ENCODE results near the gene GET3. TPM values are rescaled to one million over a fixed set of nuclear protein-coding genes. Genes with fewer than 3 reads are reported as not detected.

Gene GET3
- total and polyA plus RNA-seq, 2 donors (not counting 1 experiment from before 2014, with no cell fraction given): 37.2 to 61.7 TPM

- H3K27ac Mint-ChIP-seq: peak overlapping the region; percentile 97
- POLR2A ChIA-PET: interaction anchor here (0.5 to 3.6 kb wide), 8 partner anchors 10 to 110 kb away, joined by 3 to 30 read pairs (median 8); partner anchors contain the start of genes DHPS, FBXW9, GET3 and JUNB
- H3K4me1 ChIP-seq (ENCODE audit: control insufficient read depth in 2 of 2, insufficient read depth in 2 of 2, low read length in 2 of 2): peaks cover 29 to 45% of the 10 kb centered on the region in 2 donors
- peak overlapping the region; percentile 60 to 83 (median 77) for H3K4me3 ChIP-seq (ENCODE audit: control extremely low read depth in 1 of 5, extremely low read depth in 1 of 5, insufficient read depth in 1 of 5, low read depth in 2 of 5, low read length in 4 of 5)
- H3K9me3 ChIP-seq (ENCODE audit: control extremely low read depth in 1 of 3, control insufficient read depth in 2 of 3, insufficient read depth in 1 of 3, low read length in 2 of 3): no peaks in the 10 kb centered on the region
- H3K36me3 ChIP-seq (replicated peaks in 1 of 2; ENCODE audit: control extremely low read depth in 1 of 2, control insufficient read depth in 1 of 2, extremely low read depth in 1 of 2, insufficient read depth in 2 of 2, low read length in 1 of 2): peaks cover 0 to 12% of the 10 kb centered on the region in 2 experiments
- 1% methylated on average over 7 of the region's 7 CpGs for WGBS (ENCODE audit: insufficient coverage)
- peak overlapping the region; percentile 95 for H3K4me2 ChIP-seq (replicated peaks; ENCODE audit: low read depth, low read length, poor library complexity, severe bottlenecking)
- H3K9me3 Mint-ChIP-seq (ENCODE audit: insufficient read depth): no peaks in the 10 kb centered on the region
- peak overlapping the region; percentile 95 for H3K4me3 Mint-ChIP-seq
- H3K9ac ChIP-seq (ENCODE audit: low read length): peak overlapping the region; percentile 85
- CTCF ChIA-PET: interaction anchor here (1.4 to 3.5 kb wide), 9 partner anchors 10 to 167 kb away, joined by 3 to 26 read pairs (median 6); partner anchors contain the start of genes DHPS, GCDH, GET3 and JUNB
- H3K4me1 Mint-ChIP-seq: peaks cover 40% of the 10 kb centered on the region
- peak overlapping the region; percentile 83 for H2AFZ ChIP-seq (ENCODE audit: insufficient read depth, low read depth, low read length, poor library complexity, severe bottlenecking)
- no peaks in the 10 kb centered on the region for H3K27me3 ChIP-seq (replicated peaks in 1 of 4; ENCODE audit: control extremely low read depth in 1 of 4, control insufficient read depth in 3 of 4, insufficient read depth in 4 of 4, low read length in 3 of 4)
- no peak for TF ChIP-seq EZH2 (IDR thresholded peaks at IDR 0.05; ENCODE audit: borderline replicate concordance, insufficient read depth, low read depth, low read length, poor library complexity, severe bottlenecking)
- no peak for TF ChIP-seq CTCF (IDR thresholded peaks at IDR 0.05)
- peaks cover 83% of the 10 kb centered on the region for H3K79me2 ChIP-seq (ENCODE audit: control insufficient read depth, insufficient read depth, low read length)
- intact Hi-C loops (cut with micrococcal nuclease): loop anchor here (1.0 to 5.0 kb wide), 5 partner anchors 11 to 84 kb away; partner anchors contain the start of genes FBXW9, HOOK2, MAN2B1 and RNASEH2A
- no peaks in the 10 kb centered on the region for H3K27me3 Mint-ChIP-seq
- ATAC-seq (ENCODE audit: low read depth) (no peak), DNase-seq (peak; percentile 39)
- peaks cover 11% of the 10 kb centered on the region for H4K20me1 ChIP-seq (ENCODE audit: control insufficient read depth, insufficient read depth, low read length, poor library complexity, severe bottlenecking)
- peak overlapping the region; percentile 14 to 69 for H3K27ac ChIP-seq (ENCODE audit: low read length in 2 of 2)
These were observed 14.0 kb upstream of the GET3 start for GRCh38 chr19:12723381-12723640.
